ENCODE measurements around the gene CBL. TPM values are rescaled to one million over a fixed set of nuclear protein-coding genes. Genes with fewer than 3 reads are reported as not detected.

Gene CBL
- polyA plus RNA-seq, 3 donors, result 7.6 to 24.0 (median 23.1) TPM

GRCh38 chr11:119298726-119299125 lies 92.6 kb downstream of the CBL start:
- Mint-ChIP-seq H3K27ac (peak overlapping the region in 2 of 7 donors; percentile 21 to 63), H3K4me3 (no peak overlapping the region), H3K4me1 (no peaks in the 10 kb centered on the region), H3K36me3 (peaks cover 88 to 100% of the 10 kb centered on the region in 2 donors), H3K27me3 (ENCODE audit: low read depth in 3 of 3) (no peaks in the 10 kb centered on the region), H3K9me3 (no peaks in the 10 kb centered on the region)
- H3K36me3 ChIP-seq (replicated peaks in 1 of 2; ENCODE audit: control insufficient read depth in 1 of 2, insufficient read depth in 2 of 2, low read length in 2 of 2), result peaks cover 94 to 100% of the 10 kb centered on the region in 2 donors
- no peak for TF ChIP-seq CTCF (IDR thresholded peaks at IDR 0.05)
- intact Hi-C loops (cut with micrococcal nuclease), result no loop called here
- H3K27me3 ChIP-seq (ENCODE audit: control insufficient read depth in 2 of 2, insufficient read depth in 2 of 2, low read length in 2 of 2), result no peaks in the 10 kb centered on the region
- H2AFZ ChIP-seq (ENCODE audit: insufficient read depth, low read depth, low read length, poor library complexity, severe bottlenecking), result no peak overlapping the region
- no peak overlapping the region for H3K4me3 ChIP-seq (replicated peaks in 1 of 3; ENCODE audit: low read depth in 2 of 3, low read length in 3 of 3)
- peaks cover 4% of the 10 kb centered on the region for H3K79me2 ChIP-seq (ENCODE audit: insufficient read depth, low read length)
- peaks cover 99% of the 10 kb centered on the region for H4K20me1 ChIP-seq (ENCODE audit: insufficient read depth, low read length)
- no peaks in the 10 kb centered on the region for H3K4me1 ChIP-seq (ENCODE audit: control insufficient read depth in 1 of 2, insufficient read depth in 2 of 2, low read length in 2 of 2)
- 100% methylated on average over 1 of the region's 2 CpGs for WGBS (ENCODE audit: insufficient coverage)
- H3K4me2 ChIP-seq (replicated peaks; ENCODE audit: extremely low read depth, low read length, poor library complexity, severe bottlenecking), result no peak overlapping the region
- H3K9me3 ChIP-seq (replicated peaks in 1 of 2; ENCODE audit: control insufficient read depth in 1 of 2, insufficient read depth in 1 of 2, low read length in 2 of 2), result no peaks in the 10 kb centered on the region
- H3K27ac ChIP-seq (ENCODE audit: low read depth in 1 of 2, low read length in 2 of 2), result no peak overlapping the region
- DNase-seq, result no peak
- no peak overlapping the region for H3K9ac ChIP-seq (ENCODE audit: insufficient read depth, low read length, poor library complexity, severe bottlenecking)

- no peak overlapping the region for H2AFZ ChIP-seq (ENCODE audit: insufficient read depth, low read depth, low read length, poor library complexity, severe bottlenecking)
- H3K4me1 Mint-ChIP-seq, result no peaks in the 10 kb centered on the region
- DNase-seq, result no peak
- no peaks in the 10 kb centered on the region for H3K9me3 ChIP-seq (replicated peaks in 1 of 2; ENCODE audit: control insufficient read depth in 1 of 2, insufficient read depth in 1 of 2, low read length in 2 of 2)
- peaks cover 4% of the 10 kb centered on the region for H3K79me2 ChIP-seq (ENCODE audit: insufficient read depth, low read length)
- no peak overlapping the region for H3K9ac ChIP-seq (ENCODE audit: insufficient read depth, low read length, poor library complexity, severe bottlenecking)
- H3K27me3 Mint-ChIP-seq (ENCODE audit: low read depth in 3 of 3), result no peaks in the 10 kb centered on the region
- intact Hi-C loops (cut with micrococcal nuclease), result no loop called here
- H3K4me3 Mint-ChIP-seq, result no peak overlapping the region
- WGBS (ENCODE audit: insufficient coverage), result 100% methylated on average over 7 of the region's 9 CpGs
- H3K27ac ChIP-seq (ENCODE audit: low read depth in 1 of 2, low read length in 2 of 2), result no peak overlapping the region
- peaks cover 99% of the 10 kb centered on the region for H4K20me1 ChIP-seq (ENCODE audit: insufficient read depth, low read length)
- no peaks in the 10 kb centered on the region for H3K9me3 Mint-ChIP-seq
- H3K4me2 ChIP-seq (replicated peaks; ENCODE audit: extremely low read depth, low read length, poor library complexity, severe bottlenecking), result no peak overlapping the region
- H3K36me3 ChIP-seq (replicated peaks in 1 of 2; ENCODE audit: control insufficient read depth in 1 of 2, insufficient read depth in 2 of 2, low read length in 2 of 2), result peaks cover 94 to 100% of the 10 kb centered on the region in 2 donors
- no peak for TF ChIP-seq CTCF (IDR thresholded peaks at IDR 0.05)
- no peak overlapping the region for H3K4me3 ChIP-seq (replicated peaks in 1 of 3; ENCODE audit: low read depth in 2 of 3, low read length in 3 of 3)
- peaks cover 94 to 100% of the 10 kb centered on the region in 2 donors for H3K36me3 Mint-ChIP-seq
- no peaks in the 10 kb centered on the region for H3K4me1 ChIP-seq (ENCODE audit: control insufficient read depth in 1 of 2, insufficient read depth in 2 of 2, low read length in 2 of 2)
- no peaks in the 10 kb centered on the region for H3K27me3 ChIP-seq (ENCODE audit: control insufficient read depth in 2 of 2, insufficient read depth in 2 of 2, low read length in 2 of 2)
- H3K27ac Mint-ChIP-seq, result no peak overlapping the region
Measured at GRCh38 chr11:119299416-119299815, 93.3 kb downstream of the CBL start.

Data from CD14-positive monocyte (primary cell).